ENCODE data around the gene MBD4.
"Not testable (repeated sequence)": the region's sequence is repeated elsewhere in the genome, so short reads cannot be mapped to it uniquely, and the experiment has no call there.

The MBD4 gene

GRCh38 chr3:129482721-129483120 is 43.0 kb upstream of the MBD4 start:
- H3K27ac ChIP-seq, result no peak overlapping the region

GRCh38 chr3:129481766-129482332 is 42.1 kb upstream of the MBD4 start:
- H3K27ac ChIP-seq, result no peak overlapping the region
- TF ChIP-seq ZFX (IDR thresholded peaks at IDR 0.05), result no peak
- TF ChIP-seq CTCF (conservative IDR thresholded peaks at IDR 0.05), result no peak

More at GRCh38 chr3:129482721-129483120, 43.0 kb upstream of the MBD4 start:
- TF ChIP-seq ZFX (IDR thresholded peaks at IDR 0.05) (no peak), CTCF (conservative IDR thresholded peaks at IDR 0.05) (no peak; the same call in 1 of the 2 replicates)

- H3K27ac ChIP-seq, result not testable (repeated sequence)
Measured at GRCh38 chr3:129481225-129481765, 41.5 kb upstream of the MBD4 start.

- no peak overlapping the region for H3K27ac ChIP-seq
Measured at GRCh38 chr3:129476586-129476985, 36.8 kb upstream of the MBD4 start.

GRCh38 chr3:129475863-129476262 is 36.1 kb upstream of the MBD4 start:
- no peak overlapping the region for H3K27ac ChIP-seq
- TF ChIP-seq ZFX (IDR thresholded peaks at IDR 0.05), result no peak
- TF ChIP-seq CTCF (conservative IDR thresholded peaks at IDR 0.05), result no peak

More at GRCh38 chr3:129476586-129476985, 36.8 kb upstream of the MBD4 start:
- TF ChIP-seq ZFX (IDR thresholded peaks at IDR 0.05) (no peak), CTCF (conservative IDR thresholded peaks at IDR 0.05) (no peak)

GRCh38 chr3:129474984-129475804 is 35.4 kb upstream of the MBD4 start:
- no peak for TF ChIP-seq CTCF (conservative IDR thresholded peaks at IDR 0.05)
- no peak for TF ChIP-seq ZFX (IDR thresholded peaks at IDR 0.05)
- H3K27ac ChIP-seq, result no peak overlapping the region

- TF ChIP-seq CTCF (conservative IDR thresholded peaks at IDR 0.05), result no peak
- TF ChIP-seq ZFX (IDR thresholded peaks at IDR 0.05), result no peak
- H3K27ac ChIP-seq, result no peak overlapping the region
Measured at GRCh38 chr3:129473769-129474152, 34.0 kb upstream of the MBD4 start.

All from C4-2B (cell line).